Measurements from ENCODE around the gene SCG3.

- TF ChIP-seq MXI1 (conservative IDR thresholded peaks at IDR 0.05; ENCODE audit: poor library complexity, severe bottlenecking) = no peak
- TF ChIP-seq, protein P1, sequence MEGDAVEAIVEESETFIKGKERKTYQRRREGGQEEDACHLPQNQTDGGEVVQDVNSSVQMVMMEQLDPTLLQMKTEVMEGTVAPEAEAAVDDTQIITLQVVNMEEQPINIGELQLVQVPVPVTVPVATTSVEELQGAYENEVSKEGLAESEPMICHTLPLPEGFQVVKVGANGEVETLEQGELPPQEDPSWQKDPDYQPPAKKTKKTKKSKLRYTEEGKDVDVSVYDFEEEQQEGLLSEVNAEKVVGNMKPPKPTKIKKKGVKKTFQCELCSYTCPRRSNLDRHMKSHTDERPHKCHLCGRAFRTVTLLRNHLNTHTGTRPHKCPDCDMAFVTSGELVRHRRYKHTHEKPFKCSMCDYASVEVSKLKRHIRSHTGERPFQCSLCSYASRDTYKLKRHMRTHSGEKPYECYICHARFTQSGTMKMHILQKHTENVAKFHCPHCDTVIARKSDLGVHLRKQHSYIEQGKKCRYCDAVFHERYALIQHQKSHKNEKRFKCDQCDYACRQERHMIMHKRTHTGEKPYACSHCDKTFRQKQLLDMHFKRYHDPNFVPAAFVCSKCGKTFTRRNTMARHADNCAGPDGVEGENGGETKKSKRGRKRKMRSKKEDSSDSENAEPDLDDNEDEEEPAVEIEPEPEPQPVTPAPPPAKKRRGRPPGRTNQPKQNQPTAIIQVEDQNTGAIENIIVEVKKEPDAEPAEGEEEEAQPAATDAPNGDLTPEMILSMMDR (IDR thresholded peaks at IDR 0.05; ENCODE audit: poor library complexity, severe bottlenecking) = no peak
- no peak for TF ChIP-seq RAD21 (conservative IDR thresholded peaks at IDR 0.05)
- TF ChIP-seq SMC3 (conservative IDR thresholded peaks at IDR 0.05; ENCODE audit: poor library complexity) = no peak
Measured at GRCh38 chr15:51749307-51749706, 68.0 kb downstream of the SCG3 start.

Measured in neural cell (in vitro differentiated cells).